Activated gamma-delta T cell (primary cell): Measurements from ENCODE around the gene FAM163A.
"Not testable (repeated sequence)": the region's sequence is repeated elsewhere in the genome, so short reads cannot be mapped to it uniquely, and the experiment has no call there.

Experiments used
- DNase-seq: peaks from one replicate; lab custom pipeline; 2025; lab: John Stamatoyannopoulos, UW
- total RNA-seq, 2 donors: gene quantifications; one replicate each; lab custom pipeline; 2026; lab: John Stamatoyannopoulos, UW

FAM163A gene
- total RNA-seq = 0.05 to 0.13 reads per million in 2 donors

DNA sequence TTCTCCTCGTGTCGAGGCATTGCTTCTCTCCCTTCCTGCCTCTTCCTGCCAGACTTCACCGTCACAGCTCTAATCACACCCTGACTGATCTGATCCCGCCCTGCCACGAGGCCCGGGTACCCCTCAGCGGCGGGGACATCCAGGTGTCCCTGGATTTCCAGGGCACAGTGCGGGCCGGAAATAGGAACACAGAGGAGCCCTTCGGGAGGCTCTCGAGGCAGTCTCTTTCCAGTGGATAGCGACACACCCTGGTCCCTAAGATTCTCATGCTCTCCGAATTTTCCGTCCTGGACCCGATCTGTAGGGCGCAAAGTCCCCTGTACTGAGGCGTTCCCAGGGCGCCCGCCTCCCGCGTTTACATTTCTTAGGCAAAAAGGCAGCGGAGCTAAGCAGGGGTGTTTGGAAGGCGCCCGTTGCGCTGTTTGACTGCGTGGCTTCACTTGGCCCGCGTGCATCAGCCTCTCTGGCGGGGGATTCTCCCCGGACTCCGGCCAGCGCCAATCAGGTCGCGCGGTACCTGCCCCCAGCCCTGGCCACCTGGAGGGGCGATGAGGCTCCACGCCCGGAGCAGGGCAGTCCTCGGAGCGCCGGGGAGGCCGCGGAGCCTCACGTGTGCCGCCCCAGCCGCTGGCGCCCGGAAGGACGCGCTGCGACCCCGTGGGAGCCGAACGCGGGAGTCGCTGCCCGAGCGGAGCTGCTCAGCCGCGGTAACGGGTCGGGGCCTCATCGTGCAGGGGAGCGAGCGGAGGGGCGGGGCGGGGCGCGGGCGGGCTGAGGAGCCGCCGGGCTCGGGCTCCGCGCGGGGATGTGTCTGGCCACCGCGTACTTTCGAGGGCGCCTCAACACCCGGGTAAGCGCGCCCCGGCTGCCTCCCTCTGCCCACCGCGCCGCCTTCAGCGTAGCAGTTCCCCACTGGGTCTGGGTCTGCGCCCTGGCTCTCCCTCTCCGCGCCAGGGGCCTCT is at the start of gene FAM163A:
Gene FAM163A, plus strand, starts transcription at position 575 of the 962 bp plus-strand sequence. CDS start 69,807 bp downstream, outside the sequence.
- no peak for DNase-seq

DNA sequence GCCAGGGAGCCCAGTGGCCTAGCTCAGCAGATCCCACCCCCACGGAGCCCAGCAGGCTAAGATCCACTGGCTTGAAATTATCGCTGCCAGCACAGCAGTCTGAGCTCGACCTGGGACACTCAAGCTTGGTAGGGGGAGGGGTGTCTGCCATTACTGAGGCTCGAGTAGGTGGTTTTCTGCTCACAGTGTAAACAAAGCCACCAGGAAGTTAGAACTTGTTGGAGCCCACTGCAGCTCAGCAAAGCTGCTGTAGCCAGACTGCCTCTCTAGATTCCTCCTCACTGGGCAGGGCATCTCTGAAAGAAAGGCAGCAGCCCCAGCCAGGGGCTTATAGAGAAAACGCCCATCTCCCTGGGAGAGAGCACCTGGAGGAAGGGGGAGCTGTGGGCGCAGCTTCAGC is 48.6 kb upstream of the FAM163A start:
- not testable (repeated sequence) for DNase-seq

DNA sequence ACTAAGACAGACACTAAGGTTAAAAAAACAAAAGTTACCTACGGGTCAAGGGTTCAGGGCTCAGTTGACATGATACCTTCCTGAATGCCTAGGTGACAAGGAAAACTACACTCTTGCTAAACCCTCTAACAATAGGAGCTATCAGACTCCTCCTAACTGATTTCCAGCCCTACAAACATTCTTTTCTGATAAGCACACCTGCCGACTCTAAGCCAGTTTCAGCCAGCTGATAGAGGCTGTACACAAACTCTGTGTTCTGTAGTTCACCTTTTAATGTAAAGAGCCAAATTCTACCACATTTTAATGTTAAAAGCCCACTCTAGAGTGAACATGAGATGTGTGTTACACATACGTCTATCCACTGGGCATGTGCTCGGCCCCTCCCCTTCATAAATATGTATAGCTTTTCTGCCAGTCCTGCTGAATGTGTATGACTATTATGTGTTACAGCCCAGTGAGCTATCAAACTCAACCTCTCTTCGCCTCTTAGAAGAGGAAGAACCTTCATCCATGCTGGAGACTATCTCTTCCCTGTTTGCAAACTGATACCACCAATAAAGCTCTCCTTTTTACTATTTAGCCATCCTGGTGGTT is 40.0 kb upstream of the FAM163A start:
- no peak for DNase-seq

DNA sequence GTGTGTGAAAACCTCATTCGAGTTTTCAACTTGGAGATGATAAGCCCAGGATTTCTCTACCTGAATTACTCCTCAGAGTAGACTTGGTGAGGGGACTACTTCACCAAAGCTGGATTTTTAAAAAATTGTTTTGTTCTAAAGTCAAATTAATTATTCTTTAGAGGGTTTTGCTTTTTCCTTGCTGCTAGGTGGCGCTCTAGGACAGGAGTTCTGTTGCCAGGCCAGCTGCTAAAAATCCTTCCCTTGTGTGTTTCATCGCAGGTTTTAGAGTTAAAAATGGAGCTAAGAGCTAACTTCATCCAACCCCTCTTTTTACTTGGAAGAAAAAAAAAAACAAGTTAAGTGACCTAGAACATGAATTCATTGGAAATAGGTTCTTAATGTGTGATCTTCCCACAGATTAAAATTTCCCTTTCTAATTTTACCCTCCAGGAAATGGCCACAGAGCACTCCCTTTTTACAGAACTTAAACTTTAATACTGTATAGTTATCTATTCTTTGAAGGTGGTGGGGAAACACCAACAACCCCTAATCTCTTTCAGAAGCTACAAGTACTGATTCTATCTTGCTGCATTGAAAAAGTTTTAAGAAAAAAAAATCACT is 36.7 kb upstream of the FAM163A start:
- no peak for DNase-seq

DNA sequence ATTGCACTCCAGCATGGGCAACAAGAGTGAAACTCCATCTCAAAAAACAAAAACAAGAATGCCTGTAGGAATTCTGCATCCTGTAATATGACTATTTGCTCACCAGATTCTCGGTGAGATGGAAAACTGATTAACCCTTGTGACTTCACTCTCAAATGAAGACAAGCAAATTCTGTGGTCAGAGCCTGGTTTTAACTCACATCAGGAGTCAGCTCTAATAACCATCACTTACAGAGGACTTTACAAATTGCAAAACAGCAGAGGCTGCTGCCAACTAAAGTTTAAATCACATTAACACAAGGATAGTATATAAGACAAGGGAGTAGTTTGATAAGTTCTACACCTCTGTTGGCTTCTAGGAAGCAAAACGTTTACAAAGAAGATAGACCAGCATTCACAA is 35.7 kb upstream of the FAM163A start:
- DNase-seq = no peak

GRCh38 chr1:179708434-179709195 is 34.5 kb upstream of the FAM163A start:
- no peak for DNase-seq

DNA sequence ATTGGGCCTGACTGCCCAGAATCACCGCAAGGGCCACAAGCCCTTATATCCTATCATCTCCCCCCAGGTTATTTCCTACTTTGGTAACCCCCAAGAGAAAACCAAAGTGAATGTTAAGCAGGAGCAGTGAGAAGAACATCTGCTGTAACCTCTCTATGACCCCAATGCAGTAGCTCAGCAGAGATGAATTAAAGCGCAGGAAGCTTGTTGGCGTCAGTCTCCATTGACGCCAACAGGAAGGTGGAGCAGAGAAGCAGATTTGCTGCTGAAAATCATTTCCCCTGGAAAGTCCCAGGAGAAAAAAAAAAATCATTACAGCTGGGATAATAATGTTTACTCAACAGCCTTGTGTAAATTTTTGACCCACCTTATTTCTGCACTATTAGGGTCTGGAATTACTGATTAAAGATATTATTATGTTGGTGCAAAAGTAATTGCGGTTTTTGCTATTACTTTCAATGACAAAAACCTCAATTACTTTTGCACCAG is 33.2 kb upstream of the FAM163A start:
- DNase-seq = no peak

DNA sequence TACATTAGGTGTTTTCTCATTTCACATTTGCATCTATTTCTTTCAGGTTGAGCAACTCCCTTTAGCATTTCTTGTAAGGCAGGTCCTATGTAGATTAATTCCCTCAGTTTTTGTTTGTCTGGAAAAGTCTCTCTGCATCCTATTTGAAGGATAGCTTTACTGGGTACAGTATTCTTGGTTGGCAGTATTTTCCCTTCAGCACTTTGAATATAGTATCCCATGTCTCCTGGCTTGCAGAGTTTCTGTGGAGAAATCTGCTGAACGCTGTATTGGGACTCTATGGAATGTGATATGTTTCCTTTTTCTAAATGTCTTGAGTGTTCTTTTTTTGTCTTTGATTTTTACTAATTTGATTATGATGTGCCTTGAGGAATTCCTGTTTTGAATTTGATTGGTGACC is 28.9 kb upstream of the FAM163A start:
- DNase-seq = no peak

GRCh38 chr1:179714623-179715022 is 28.5 kb upstream of the FAM163A start:
- no peak for DNase-seq

DNA sequence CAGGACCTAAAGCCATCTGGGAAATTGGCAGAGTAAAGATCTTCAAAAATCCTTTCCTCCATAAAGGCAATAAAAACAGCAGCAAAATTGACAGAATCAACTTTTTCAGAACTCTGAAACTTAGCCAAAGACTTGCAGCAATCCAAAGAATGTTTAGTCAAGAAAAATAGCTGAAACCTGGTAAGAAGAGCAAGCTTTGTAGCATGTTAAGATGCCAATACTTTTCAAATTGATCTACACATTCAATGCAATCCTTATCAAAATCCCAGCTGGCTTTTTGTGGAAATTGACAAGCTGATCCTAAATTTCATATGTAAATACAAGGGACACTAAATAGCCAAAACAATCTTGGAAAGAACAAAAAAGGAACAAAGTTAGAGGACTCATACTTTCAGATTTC is 23.8 kb upstream of the FAM163A start:
- DNase-seq = no peak

- no peak for DNase-seq
Measured at GRCh38 chr1:179728271-179728670, 14.8 kb upstream of the FAM163A start.

GRCh38 chr1:179729881-179730280 is 13.2 kb upstream of the FAM163A start:
- no peak for DNase-seq

DNA sequence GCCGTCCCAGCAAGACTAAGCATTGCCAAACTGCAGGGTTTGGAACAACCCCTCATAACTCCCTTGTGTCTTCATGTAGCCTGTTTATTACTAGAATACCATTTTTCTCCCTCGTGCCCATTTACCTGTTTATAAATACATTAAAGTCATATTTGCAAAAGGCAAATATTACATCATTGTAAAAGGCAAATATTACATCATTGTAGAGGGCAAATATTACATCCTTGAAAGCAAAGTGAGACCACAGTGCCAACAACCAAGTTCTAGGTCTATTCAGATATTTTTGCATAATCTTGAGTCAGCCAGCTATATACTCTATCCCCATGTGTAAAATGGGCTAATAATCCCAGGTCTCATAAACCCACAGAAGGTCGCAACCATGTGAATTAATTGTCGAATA is 11.4 kb upstream of the FAM163A start:
- DNase-seq = no peak

GRCh38 chr1:179742291-179742690 is 800 bp upstream of the FAM163A start:
- no peak for DNase-seq

DNA sequence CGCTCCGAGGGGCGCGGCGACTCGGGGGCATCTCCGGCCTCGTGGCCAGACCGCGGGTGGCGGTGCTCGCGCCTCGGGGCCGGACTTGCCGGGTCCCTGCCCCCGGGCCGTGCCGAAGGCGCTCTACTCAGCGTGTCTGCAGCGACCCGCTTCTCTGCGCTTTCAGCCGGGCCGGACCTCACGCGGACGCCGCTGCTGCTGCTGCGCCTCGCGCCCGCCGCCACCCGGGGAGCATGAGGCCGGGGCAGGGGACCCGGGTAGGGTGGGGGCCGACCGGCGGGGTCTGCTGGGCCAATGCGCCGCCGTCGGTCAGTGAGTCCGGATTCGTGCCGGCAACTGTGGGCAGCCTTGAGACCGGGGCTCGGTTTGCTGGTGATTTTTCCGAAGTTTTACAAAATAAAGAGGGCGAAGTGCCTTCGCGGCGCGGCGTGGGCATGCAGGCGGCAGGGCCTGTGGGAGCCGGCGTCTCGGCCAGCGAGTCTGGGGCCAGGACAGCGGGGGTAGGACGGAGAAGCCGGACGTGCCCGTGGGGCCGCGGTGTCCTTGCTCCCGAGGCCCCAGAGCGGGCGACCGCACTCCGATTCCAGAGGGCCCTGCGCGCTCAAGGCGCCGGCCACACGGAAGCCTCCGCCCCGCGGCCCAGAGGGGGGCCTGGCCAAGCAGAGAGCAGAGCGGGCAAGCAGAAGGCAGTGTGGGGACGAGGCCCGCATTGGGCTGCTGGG is 749 bp downstream of the FAM163A start:
- no peak for DNase-seq

DNA sequence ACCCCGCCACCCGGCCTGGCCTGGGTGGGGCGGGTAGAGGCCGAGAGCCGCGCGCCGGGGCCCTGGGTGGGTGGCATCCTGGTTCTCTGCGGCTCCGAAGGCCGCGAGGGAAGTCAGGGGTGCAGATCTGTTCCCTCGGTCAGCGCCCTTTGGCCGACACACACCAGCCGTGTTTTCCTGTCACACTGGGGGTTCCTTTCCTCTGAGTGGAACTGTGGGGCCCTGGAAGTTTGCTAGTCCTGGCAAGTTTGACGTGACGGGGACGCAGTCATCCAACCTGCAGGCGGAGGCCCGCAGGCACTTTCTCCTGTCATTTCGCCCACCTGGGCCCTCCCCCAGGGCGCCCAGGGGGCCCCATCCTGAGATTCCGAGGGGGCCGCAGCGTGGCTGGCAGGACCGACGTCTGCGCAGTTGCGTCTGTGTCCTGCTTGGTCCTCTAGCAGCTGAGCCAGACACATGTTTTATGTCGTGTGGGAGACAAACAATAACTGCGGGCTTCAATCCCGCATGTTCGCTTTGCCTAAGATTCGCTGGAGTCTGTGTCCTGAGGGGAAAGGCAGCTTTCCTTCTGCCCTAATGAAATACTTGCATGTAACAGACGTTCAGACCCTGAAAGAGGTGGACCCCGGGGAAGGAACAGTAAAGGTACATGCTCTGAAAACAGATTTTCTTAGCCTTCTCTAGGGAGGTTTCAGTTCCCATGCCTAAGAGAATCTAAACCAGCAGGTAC is 1.5 kb downstream of the FAM163A start:
- no peak for DNase-seq

- DNase-seq = no peak
Measured at GRCh38 chr1:179745131-179745611, 2.1 kb downstream of the FAM163A start.

- no peak for DNase-seq
Measured at GRCh38 chr1:179745743-179746142, 2.7 kb downstream of the FAM163A start.

DNA sequence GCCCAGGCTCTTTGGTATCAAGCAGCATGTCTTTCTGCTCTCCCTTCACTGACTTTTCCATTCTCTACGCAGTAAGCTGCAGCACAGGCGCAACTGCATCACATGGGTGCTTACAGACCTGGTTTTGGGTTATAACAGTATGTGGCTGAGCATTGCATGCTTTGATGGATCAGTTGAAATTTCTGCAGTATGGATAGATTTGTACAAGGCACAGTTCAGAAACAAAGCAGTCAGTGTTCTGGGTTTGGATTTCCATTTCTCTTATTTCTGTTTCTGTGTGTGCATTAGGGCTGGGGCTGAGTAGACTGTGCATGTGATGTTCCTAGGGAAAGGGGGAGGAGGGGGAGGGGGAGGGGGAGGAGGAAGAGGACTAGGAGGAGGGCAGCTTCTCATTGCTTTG is 4.5 kb downstream of the FAM163A start:
- no peak for DNase-seq

DNA sequence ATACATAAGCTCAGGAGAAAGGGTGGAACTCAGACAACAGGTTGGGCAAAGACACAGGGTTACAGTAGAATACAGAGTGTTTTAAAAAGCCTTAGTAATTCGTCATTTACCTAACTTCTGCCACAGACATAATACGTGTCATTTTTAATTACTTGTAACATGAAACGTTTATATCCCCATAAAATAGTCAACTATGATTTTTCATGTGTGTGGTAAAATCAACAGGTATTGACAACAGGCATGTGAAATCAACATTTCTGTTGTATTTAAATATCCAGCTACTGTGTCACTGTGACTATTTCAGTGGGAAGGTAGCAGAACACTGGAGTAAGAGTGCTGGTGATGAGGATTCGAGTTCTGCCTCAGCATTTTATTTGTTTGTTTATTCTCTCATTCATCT is 5.7 kb downstream of the FAM163A start:
- no peak for DNase-seq
